ENCODE data around the gene PRKCB. TPM values are rescaled to one million over a fixed set of nuclear protein-coding genes. Genes with fewer than 3 reads are reported as not detected.

PRKCB gene
- total RNA-seq, 1 donor from 2014 or later = not detected

DNA sequence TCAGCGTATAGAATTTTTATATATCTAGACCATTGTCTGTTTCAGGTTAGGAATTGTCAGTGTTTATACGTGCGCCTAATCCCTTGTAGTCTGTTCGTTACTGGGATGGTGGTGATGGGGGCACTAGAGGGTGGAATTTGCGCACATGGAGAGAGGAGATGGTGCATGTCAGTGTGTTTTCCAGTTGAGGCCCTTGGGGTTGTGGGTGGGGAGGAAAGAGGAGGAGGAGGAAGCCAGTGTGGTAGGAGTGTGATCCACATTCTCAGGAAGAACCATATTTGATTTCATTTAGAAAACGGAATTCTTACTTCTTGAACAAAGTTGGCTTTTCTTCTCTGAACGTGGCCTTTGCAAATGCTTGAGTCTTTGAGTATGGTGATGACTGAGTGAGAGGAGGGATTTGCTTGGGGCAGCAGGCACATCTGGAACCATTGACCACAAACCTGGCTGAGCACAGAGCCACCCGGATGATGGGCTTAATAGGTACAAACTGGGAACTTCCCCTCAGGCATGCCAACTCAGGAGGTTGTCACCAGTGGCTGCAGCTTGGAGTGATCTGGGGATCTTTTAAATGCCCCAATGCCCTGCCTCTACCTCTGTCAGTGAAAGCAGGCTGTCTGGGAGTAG is 98.9 kb downstream of the PRKCB start:
- no peak for DNase-seq (ENCODE audit: low read depth in 2 of 2)

DNA sequence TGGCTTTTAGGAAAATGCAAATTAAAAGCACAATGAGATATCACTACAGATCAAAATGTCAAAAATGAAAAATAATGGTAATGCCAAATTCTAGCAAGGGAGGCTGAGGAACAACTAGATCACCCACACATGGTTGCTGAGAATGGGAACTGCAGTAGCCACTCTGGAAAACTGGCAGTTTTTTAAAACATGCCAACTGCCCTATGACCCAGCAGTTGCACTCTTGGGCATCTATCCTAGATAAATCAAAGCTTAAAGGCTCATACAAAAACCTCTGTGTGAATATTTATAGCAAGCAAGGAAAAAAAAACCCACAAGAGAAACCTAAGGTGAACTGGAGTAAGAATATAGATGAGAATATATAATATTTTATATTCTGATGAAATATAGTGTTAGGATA is 104.3 kb downstream of the PRKCB start:
- DNase-seq (ENCODE audit: low read depth in 2 of 2) = no peak

DNA sequence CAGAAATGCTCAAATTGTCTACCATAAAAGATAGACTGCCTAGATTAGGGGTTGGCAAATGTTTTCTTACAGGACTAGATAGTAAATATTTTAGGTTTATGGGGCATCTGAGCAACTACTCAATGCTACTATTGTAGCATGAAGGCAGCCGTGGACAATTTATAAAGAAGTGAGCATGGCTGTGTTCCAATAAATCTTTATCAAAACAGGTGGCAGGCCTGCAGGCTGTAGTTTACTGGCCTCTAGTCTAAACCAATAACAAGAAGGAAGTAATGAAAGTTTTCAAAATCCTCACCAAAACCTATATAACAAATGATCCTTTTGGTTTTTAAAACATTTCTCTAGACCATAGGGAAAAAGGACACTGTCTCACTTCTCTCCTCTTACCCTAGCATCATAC is 105.2 kb downstream of the PRKCB start:
- DNase-seq (ENCODE audit: low read depth in 2 of 2) = no peak

DNA sequence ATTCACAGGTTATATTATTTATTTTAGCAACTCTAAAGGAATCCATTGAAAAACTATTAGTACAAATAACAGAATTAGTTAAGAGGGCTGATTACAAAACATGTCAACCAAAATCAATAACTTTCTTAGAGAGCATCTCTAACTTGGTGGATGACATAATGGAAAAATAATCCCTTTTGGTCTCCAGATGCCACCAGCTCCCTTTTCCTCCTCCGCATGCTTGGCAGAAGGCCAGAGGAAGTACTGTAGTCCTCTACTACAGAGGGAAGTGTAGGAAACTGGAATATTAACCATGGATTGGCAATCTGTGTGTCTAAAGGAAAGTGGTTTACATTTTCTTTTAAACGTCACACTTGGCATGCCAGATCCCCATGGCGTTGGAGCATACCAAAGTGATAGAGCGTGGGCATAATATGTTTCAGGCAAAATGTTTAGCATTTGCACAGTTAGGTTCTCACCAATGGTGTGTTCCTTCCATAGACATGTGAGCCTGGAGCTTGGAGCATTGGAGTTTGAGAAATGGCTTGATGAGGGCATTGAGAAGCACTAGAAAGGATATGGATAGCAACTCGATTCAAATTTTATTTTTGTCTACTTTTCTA is 106.3 kb downstream of the PRKCB start:
- DNase-seq (ENCODE audit: low read depth in 2 of 2) = no peak

DNA sequence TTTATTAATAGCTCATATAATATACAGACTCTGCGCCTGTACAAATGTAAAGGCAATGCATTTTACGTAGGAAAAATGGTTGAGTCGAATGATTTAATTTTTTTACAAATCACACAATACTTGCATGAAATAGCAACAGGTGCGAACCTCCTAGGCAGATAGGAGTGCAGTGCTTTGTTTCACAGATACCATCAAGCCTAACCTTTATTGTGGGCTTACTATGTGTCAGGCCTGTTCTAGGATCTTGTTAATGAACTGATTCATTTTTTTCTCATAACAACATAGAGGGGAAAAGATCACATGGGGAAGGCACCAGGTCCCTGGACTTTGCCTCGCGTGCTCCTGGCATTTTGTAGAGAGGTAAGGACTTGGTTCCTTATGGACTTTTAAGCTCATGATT is 107.8 kb downstream of the PRKCB start:
- DNase-seq (ENCODE audit: low read depth in 2 of 2) = no peak

DNA sequence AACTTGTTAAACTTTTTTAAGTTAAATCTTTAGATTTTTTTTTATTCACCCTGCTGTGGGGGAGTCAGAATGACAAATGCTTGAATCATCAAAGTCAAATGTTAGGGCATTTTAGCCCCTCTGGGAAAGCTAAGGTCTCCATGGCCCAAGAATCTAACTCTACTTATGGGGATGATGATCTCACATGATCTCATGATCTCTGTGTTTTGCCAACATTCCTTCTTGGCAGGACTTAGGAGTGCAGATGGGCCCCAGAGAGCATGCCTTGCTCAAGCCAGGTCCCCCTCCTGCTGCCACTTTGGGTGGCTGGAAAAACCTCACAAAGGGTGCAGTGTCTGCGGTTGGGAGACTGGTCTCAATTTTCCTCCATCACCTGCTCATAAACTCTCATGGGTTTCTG is 108.6 kb downstream of the PRKCB start:
- no peak for DNase-seq (ENCODE audit: low read depth in 2 of 2)

DNA sequence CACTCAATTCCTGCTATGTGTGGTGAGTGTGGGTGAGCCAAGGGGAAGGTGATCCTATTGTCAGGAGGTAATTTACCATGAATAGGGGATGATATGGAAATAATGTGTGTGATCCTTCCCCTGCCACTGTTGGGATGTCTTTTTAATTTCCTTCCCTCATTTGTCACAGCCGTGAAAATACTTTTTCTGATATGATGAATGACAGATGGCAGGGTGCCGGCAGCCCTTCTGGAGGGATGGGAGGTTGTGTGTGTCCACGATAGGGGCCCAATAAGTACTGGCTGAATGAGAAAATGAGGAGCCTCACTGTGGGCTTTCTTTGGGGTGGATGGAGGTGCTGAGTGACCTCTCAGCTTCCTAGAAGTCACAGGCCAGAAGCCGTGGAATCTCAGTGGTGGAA is 109.5 kb downstream of the PRKCB start:
- DNase-seq (ENCODE audit: low read depth in 2 of 2) = no peak

DNA sequence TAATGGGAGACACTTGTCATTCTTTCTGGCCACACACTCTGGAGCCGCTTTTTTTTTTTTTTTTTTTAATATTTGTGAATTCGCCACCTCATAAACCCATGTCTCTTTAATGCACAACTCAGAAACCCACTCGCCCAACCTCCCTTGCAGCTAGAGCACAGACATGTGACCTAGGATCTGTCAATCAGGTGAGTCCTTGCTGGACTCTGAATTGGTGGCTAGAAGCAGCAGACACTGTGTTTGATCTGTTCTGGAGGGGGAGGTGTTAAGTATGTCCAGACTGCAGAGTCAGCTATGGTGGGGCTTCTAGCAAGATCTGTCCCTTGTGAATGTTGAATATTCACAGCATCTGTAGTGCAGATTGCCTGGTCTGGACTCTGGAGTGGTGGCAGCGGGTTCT is 112.1 kb downstream of the PRKCB start:
- no peak for DNase-seq (ENCODE audit: low read depth in 2 of 2)

DNA sequence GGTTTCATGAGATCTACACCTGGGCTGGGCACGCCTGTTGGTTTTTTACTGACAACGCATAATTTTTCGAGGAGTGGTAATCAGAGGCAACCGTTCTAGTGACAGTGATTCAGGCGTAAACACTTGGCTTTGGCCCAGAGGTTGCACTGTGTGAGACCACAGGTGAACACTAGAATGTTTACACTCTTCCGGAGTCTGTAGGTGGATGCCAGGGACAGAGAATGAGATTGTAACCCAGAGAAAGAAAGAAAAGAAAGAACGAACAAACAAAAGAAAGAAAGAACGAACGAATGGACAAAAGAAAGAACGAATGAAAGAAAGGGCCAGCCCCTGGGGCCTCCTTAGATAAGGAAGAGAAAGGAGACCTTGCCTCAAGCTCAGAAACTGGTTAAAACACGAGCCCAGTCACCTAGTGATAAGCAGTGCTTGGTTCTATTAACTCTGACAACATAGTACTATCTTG is 113.2 kb downstream of the PRKCB start:
- DNase-seq (ENCODE audit: low read depth in 2 of 2) = no peak

DNA sequence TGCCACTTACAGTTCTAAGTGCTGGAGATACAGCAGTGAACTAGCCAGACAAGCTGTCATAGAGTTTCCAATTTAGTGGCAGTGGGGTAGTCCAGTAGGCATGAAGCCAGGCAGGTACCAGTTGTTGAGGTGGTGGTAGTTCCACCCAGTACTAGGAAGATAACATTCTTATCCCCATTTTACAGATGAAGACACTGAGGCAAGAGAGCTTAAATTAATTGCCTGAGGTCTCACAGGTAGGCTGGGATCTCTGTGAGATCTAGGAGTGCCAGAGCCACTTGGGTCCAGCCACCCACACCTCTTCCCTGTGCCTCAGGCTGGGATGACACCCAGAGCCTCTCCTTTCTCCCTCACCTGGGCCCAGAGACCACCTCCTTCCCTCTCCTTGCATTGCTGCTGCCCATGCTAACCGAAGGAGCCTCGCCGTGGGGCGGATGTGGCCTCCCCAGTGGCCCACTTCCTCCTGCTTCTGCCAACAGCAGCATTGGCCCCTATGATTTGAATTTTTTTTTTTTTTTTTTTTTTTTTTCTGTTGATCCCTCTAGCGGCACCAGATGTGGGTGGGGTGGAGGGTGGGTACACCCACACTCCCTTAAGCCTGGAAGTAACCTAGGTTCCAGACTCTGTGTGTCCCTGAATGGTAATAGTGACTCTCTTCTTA is 114.0 kb downstream of the PRKCB start:
- DNase-seq (ENCODE audit: low read depth in 2 of 2) = no peak

DNA sequence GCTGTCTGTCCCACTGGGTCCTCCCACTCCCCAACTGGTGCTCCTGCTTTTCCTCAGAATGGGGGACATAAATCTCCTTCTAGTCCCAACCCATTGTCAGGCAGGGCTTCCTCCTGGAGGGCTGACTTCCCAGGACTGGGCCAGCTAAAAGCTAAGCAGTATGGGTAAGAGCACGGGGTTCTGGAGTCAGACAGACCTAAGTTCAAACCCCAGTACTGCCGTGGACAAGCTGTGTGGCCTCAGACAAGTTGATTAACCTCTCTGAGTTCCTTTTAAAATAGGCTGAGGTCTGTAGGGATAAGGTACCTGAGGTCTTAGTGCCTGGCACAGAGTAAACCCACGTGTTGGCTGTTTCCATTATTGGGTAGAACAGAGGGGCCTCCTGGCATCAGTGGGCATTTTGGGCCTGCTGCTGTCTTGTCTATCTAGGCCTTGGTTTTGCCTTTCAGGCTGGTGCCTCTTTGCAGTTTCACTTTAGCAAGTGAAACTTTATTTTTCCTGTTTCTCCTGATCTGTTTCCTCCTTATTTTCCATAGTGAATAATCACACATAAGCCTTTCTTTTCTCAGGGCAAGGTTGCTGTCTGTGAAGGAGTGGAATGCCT is 114.6 kb downstream of the PRKCB start:
- no peak for DNase-seq (ENCODE audit: low read depth in 2 of 2)

DNA sequence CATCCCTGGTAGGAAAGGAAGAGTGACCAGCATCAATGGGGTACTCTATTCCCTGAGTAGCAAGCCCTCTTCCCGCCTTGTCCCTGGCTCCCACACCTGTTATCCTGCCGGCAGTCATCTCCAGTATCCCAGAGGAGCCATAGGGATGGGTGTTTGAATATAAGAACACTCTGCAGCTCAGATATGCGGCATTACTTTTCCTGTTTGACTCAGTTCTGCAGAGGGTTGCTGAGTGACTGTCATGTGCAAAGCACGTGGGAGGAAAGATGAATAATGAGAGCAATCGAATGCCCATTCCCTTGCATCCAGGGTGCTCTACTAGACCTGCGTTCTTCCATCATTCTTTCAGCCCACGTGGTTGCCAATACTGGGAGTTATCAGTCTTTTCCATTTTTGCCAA is 115.1 kb downstream of the PRKCB start:
- no peak for DNase-seq (ENCODE audit: low read depth in 2 of 2)

DNA sequence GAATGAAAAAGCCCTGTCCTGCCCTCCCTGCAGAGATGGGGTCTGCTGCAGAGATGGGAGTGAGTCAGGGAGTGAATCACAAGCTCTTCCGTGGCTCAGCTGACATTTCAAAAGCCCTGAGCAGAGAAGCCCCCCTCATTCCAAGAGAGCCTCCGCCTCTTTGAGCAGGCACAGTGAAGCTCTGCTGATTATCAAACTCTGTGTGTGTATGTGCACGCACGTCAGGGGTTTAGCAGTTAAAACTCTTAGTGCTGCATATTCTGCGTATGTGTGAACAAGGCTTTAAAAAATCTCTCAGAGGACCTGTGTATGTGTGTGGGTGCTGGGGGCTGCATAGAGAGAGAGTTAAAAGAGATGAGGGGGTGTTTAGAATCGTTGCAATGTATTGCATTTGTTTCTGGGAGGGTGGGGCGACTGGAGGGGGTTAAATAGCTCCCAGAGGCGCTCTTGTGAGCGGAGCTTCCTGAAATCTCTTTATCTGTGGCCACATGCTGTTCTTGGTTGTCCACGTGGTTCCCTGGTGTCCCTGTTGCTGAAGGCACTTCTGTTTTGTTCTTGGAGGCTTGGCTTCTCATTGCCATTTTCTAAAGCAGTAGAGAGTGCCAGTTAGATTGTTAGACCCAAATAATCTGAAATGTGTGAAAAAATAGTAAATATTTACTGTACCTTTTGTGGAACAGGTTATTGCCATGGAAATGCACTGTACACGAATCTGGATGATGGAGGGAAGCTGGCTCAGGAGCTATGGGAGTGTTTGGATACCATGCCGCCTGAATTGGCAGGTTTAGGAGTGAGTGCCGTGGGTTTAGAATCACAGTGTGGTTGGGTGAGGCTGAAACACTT is 116.6 kb downstream of the PRKCB start:
- DNase-seq (ENCODE audit: low read depth in 2 of 2) = no peak

DNA sequence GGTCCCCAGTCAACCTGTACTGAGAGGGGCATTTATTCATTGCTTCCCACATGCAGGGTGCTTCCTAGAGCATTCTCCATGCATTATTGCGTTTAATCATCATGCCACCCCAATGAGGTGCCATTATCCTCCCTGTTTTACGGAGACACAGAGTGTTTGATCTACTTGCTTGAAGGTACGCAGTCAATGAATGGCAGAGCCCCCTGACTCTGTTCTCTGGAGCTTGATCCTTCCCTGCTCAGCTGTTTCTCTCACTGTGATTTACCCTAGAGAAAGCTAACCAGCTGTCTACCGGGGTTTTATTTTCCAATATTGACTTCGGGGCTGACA is 117.2 kb downstream of the PRKCB start:
- DNase-seq (ENCODE audit: low read depth in 2 of 2) = no peak

DNA sequence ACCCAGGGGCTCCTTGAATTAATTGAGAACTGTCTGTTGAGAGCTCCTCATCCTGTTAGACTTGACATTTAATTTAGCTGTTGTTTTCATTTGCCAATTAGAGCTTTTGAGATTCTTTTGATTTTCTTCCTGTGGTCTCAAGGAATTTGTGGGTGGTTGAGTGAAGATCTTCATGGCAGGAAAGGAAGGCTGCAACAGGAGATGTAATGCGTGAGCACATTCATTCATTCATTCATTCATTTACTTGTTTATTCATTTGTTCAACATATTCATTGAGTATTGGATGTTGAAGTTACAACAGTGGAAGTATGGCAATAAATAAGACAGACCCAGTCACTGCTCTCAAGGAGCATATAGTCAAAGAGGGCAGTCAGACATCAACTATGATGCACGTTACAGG is 117.7 kb downstream of the PRKCB start:
- no peak for DNase-seq (ENCODE audit: low read depth in 2 of 2)

DNA sequence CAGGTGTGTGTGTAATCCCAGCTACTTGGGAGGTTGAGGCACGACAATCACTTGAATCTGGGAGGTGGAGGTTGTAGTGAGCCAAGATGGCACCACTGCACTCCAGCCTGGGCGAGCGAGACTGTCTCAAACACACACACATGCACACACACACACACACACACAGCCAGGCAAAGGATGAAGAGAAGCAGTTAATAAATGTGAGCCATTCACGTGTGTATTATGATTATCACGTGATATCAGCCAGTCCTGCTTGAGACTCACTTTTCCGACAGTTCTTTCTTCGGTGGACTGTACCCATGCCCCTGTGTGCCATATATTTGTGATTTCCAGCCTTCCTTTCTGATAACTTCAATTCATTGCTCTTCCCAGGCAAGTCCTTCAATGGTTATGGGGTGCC is 119.3 kb downstream of the PRKCB start:
- no peak for DNase-seq (ENCODE audit: low read depth in 2 of 2)

DNA sequence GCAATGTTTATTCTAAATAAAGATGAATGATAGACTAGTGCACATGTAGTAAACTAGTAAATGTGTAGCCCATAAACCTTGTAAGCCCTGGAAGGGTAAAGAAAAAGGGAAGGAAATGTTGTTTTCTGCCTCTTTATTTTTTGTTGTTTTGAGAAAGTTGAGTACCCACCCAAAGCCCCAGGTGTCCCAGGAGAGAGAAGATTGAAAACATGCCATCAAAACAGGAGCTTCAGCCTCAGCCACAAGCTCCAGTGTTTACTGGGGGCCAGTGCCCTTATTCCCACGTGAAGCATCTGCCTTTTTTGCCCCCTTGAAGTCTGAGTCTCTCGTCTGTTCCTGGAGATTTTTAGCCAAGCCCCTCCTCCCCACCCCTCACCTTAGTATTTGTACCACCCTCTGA is 121.5 kb downstream of the PRKCB start:
- no peak for DNase-seq (ENCODE audit: low read depth in 2 of 2)

DNA sequence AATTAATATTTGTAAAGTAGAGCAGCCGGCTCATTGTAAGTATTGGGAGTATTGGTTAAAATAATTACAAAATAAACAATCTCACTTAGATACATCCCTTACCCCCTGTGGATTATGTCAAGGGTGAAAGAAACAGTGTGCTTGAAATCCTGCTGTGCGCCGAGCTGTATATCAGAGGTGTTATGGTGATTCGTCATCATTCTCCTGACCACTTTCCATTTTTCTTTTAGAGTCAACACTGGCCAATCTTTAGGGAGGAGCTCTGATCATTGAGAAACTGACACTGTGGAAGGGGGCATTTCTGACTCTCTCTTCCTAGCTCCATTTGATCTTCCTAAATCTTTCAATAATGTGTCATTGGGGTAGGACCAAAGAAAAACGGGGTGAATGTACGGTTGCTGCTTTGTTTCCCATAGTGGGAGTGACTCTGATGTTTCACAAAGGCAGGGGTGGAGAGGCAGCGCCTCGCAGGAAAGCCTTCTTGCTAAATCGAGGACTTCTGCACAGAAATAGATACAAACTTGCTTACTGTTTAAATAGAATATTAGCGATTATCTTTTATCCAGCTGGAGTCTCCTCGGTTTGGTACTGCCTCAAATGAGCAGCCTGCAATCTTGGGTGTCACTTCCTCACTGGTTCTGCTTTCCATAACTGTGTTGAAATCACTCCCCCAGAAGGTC is 123.4 kb downstream of the PRKCB start:
- no peak for DNase-seq (ENCODE audit: low read depth in 2 of 2)

DNA sequence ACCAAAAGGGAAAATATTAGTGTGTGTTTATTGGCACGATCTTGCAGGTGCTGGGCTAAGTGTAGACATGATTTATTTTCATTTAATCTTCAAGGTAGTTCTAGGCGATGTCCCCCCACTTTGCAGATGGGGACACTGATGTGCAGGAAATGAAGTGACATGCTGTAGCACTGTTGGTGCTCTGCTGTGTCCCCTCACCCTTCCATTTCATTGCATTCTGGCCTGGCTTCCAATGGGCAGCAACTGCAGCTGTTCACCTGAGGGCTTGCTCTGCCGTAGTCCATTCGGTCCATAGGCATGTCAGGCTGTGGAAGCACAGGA is 123.9 kb downstream of the PRKCB start:
- no peak for DNase-seq (ENCODE audit: low read depth in 2 of 2)

DNA sequence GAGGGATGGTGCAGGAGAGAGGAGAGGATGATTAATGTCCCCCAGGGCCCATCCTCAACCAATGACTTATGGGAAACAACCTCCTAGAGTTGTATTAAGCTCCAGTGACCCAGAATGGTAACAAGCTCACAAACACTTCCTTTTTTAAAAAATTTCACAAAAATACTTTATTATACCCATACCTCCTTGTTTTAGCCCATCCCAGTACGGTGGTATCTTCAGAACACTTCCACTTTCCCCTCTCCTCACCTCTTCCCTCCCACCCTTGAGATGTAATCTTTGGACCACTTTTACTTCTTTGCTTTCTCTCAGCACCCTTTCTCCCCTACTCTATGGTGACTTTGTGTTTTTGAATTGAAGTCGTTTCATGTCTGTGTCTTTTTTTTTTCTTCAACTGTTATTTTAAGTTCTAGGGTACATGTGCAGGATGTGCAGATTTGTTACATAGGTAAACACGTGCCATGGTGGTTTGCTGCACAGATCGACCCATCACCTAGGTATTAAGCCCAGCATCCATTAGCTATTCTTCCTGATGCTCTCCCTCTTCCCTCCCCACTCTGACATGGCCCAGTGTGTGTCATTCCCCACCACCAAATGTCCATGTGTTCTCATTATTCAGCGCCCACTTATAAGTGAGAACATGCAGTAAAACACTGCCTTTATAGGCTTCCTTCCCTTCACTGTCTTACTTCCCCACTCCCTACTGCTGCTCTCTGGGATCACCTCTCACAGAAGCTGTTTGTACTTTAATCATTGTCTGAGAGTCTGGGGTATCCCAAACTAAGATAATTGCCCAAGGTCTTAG is 124.5 kb downstream of the PRKCB start:
- no peak for DNase-seq (ENCODE audit: low read depth in 2 of 2)

DNA sequence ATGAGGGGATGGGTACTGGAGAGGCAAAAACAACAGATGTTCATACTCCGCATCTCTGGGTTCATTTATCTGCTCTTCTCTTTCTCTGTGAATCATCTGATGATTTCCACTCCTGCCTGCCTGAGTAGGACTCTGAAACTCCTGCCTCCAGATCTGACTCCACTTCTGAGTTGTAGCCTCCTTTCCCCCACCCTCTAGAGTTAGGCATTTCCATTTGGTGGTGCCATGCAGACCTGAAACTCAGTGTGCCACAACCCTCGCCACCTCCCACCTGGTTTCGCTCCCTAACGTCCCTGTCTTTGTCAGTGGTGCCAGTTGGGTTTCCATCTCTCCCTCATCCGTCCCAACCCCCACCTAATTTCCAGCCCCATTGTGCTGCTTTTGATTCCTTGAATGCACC is 126.2 kb downstream of the PRKCB start:
- DNase-seq (ENCODE audit: low read depth in 2 of 2) = no peak

Data from dermis microvascular lymphatic vessel endothelial cell (primary cell).